ENCODE results near the gene C2orf49. TPM values are rescaled to one million over a fixed set of nuclear protein-coding genes. Genes with fewer than 3 reads are reported as not detected.

The C2orf49 gene
- total RNA-seq, 1 donor from 2014 or later: 27.2 TPM

DNA sequence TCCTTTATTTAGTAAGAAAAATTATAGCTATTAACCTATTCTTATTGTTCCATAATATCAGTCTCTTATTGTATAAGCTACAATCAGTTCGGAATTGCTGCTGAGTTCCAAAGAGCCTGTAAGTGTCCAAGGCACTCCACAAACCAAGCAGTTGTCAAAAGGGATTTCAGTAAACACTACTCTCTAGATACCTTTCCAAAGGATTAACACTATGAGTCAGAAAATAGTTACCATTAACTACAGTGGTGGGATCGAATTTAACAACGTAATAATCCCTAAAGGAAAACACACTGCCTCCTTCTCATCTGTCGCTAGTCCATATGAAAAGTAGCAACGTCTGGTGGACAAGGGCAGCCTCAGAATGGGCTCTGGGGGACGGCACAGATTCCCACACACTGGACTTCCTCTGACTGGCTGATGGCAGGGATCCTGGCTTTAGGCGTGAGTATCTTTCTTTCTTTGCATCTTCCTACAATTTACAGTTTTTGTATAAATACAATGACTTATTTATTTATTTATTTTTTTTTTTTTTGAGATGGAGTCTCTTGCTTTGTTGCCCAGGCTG is 16.6 kb upstream of the C2orf49 start:
- Mint-ChIP-seq H3K4me1 (ENCODE audit: low read depth) (peaks cover 2% of the 10 kb centered on the region), H3K4me3 (ENCODE audit: low read depth) (no peak overlapping the region), H3K36me3 (ENCODE audit: insufficient read depth) (peaks cover 2% of the 10 kb centered on the region), H3K27ac (no peak overlapping the region), H3K9me3 (ENCODE audit: low read depth) (no peaks in the 10 kb centered on the region), H3K27me3 (no peaks in the 10 kb centered on the region)
- DNase-seq (ENCODE audit: low spot score, unreplicated experiment): no peak
- TF ChIP-seq, protein P1, sequence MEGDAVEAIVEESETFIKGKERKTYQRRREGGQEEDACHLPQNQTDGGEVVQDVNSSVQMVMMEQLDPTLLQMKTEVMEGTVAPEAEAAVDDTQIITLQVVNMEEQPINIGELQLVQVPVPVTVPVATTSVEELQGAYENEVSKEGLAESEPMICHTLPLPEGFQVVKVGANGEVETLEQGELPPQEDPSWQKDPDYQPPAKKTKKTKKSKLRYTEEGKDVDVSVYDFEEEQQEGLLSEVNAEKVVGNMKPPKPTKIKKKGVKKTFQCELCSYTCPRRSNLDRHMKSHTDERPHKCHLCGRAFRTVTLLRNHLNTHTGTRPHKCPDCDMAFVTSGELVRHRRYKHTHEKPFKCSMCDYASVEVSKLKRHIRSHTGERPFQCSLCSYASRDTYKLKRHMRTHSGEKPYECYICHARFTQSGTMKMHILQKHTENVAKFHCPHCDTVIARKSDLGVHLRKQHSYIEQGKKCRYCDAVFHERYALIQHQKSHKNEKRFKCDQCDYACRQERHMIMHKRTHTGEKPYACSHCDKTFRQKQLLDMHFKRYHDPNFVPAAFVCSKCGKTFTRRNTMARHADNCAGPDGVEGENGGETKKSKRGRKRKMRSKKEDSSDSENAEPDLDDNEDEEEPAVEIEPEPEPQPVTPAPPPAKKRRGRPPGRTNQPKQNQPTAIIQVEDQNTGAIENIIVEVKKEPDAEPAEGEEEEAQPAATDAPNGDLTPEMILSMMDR (IDR thresholded peaks at IDR 0.05; ENCODE audit: unreplicated experiment): no peak

DNA sequence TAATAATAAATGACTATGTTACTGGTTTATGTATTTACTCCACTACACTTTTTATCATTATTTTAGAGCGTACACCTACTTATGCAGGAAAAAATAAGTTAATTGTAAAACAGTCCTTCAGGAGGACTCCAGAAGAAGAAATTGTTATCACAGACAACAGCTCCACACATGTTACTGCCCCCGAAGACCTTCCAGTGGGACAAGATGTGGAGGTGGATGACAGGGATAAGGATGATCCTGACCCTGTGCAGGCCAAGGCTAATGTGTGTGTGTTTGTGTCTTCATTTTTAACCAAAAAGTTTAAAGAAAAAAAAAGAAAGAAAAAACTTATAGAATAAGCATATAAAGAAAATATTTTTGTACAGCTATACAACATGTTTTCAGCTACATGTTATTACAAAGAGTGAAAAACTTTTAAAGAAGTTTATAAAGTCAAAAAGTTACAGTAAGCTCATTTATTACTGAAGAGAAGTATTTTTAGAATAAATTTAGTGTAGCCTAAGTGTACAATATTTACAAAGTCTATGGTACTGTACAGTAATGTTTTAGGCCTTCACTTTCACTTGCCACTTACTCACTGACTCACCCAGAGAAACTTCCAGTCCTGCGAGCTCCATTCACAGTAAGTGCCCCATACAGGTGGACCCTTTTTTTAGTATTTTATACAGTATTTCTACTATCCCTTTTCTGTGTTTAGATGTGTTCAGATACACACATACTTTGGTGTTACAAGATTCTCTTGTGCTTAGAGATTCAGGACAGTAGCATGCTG is 15.3 kb upstream of the C2orf49 start:
- H3K4me1 Mint-ChIP-seq (ENCODE audit: low read depth): peaks cover 2% of the 10 kb centered on the region
- H3K27me3 Mint-ChIP-seq: no peaks in the 10 kb centered on the region
- TF ChIP-seq, protein P1 (IDR thresholded peaks at IDR 0.05; ENCODE audit: unreplicated experiment): no peak

DNA sequence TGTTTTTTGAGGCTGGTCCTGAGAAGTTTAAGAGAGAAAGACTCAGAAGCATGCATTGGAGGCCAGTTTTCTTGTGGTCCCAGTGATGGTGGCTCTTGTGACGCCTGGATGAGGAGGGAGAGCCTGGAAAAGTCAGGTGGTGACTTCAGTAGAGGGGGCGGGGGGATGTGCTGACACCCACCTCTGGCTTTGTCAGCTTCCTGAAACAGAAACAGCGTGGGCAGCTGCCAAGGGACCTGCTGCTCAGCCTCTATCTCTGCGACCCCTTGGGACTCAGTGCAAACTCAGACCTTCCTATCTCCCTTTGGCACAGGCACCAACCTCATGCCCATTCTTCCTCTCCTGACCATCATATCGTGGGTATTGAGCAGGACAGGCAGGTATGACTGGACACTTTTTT is 14.2 kb upstream of the C2orf49 start:
- no peak for DNase-seq (ENCODE audit: low spot score, unreplicated experiment)
- TF ChIP-seq, protein P1 (IDR thresholded peaks at IDR 0.05; ENCODE audit: unreplicated experiment): no peak
- H3K9me3 Mint-ChIP-seq (ENCODE audit: low read depth): no peaks in the 10 kb centered on the region
- H3K4me1 Mint-ChIP-seq (ENCODE audit: low read depth): peaks cover 2% of the 10 kb centered on the region
- H3K27me3 Mint-ChIP-seq: no peaks in the 10 kb centered on the region
- H3K4me3 Mint-ChIP-seq (ENCODE audit: low read depth): no peak overlapping the region
- H3K36me3 Mint-ChIP-seq (ENCODE audit: insufficient read depth): no peaks in the 10 kb centered on the region
- no peak overlapping the region for H3K27ac Mint-ChIP-seq

More for the DNA sequence above, 15.3 kb upstream of the C2orf49 start:
- no peak overlapping the region for H3K4me3 Mint-ChIP-seq (ENCODE audit: low read depth)
- no peak for DNase-seq (ENCODE audit: low spot score, unreplicated experiment)
- H3K9me3 Mint-ChIP-seq (ENCODE audit: low read depth): no peaks in the 10 kb centered on the region
- H3K36me3 Mint-ChIP-seq (ENCODE audit: insufficient read depth): peaks cover 2% of the 10 kb centered on the region
- no peak overlapping the region for H3K27ac Mint-ChIP-seq

DNA sequence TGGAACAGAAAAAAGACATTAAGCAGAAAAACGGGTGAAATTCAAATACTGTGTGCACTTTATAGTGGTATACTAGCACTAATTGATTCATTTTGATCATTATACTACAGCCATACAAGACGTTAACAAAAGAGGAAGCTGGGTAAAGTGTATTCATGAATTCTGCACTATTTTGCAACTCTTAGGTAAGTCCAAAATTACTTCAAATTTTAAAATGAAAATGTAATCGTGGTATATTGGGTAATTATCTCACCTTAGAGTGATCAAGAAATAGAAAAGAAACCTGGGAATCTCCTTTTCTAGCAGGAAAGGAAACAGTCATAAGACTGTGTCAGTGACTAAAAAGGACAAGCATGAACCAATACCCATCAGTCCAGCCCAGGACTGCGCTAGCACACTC is 13.2 kb upstream of the C2orf49 start:
- H3K27ac Mint-ChIP-seq: no peak overlapping the region
- no peak overlapping the region for H3K4me3 Mint-ChIP-seq (ENCODE audit: low read depth)
- peaks cover 9% of the 10 kb centered on the region for H3K4me1 Mint-ChIP-seq (ENCODE audit: low read depth)
- no peak for DNase-seq (ENCODE audit: low spot score, unreplicated experiment)
- H3K36me3 Mint-ChIP-seq (ENCODE audit: insufficient read depth): no peaks in the 10 kb centered on the region
- H3K27me3 Mint-ChIP-seq: no peaks in the 10 kb centered on the region
- no peaks in the 10 kb centered on the region for H3K9me3 Mint-ChIP-seq (ENCODE audit: low read depth)
- TF ChIP-seq, protein P1 (IDR thresholded peaks at IDR 0.05; ENCODE audit: unreplicated experiment): no peak

DNA sequence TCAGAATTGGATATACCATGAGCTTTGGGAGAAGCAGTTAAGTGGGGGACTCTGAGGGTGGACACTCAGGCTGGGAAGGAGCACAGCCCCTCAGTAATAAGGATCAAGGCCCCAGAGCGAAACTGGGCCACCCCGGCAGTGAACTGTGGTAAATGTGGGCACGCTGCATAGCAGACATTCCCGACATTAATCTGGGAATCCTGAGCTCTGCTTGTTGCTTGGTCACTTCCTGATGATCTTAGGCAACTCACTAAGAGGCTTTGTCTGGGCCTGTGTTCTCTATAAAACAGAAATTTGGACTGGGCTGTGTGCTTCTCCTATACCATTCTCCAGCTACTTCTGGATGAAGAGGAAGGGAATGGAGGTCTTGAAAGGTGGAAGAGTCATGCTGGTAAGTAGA is 12.6 kb upstream of the C2orf49 start:
- no peaks in the 10 kb centered on the region for H3K9me3 Mint-ChIP-seq (ENCODE audit: low read depth)
- H3K4me3 Mint-ChIP-seq (ENCODE audit: low read depth): no peak overlapping the region
- DNase-seq (ENCODE audit: low spot score, unreplicated experiment): no peak
- no peaks in the 10 kb centered on the region for H3K36me3 Mint-ChIP-seq (ENCODE audit: insufficient read depth)
- H3K27ac Mint-ChIP-seq: peak overlapping the region; percentile 19
- no peaks in the 10 kb centered on the region for H3K27me3 Mint-ChIP-seq
- TF ChIP-seq, protein P1 (IDR thresholded peaks at IDR 0.05; ENCODE audit: unreplicated experiment): no peak
- H3K4me1 Mint-ChIP-seq (ENCODE audit: low read depth): peaks cover 10% of the 10 kb centered on the region
